GOT3 (cell line): ENCODE results near the gene PTPRR.

Experiments used
- DNase-seq: peaks from one replicate; lab custom pipeline; 2025; ENCODE audit warnings: mixed read lengths; lab: John Stamatoyannopoulos, UW

PTPRR gene

GRCh38 chr12:70645494-70646317 is 274.8 kb downstream of the PTPRR start:
- no peak for DNase-seq

DNA sequence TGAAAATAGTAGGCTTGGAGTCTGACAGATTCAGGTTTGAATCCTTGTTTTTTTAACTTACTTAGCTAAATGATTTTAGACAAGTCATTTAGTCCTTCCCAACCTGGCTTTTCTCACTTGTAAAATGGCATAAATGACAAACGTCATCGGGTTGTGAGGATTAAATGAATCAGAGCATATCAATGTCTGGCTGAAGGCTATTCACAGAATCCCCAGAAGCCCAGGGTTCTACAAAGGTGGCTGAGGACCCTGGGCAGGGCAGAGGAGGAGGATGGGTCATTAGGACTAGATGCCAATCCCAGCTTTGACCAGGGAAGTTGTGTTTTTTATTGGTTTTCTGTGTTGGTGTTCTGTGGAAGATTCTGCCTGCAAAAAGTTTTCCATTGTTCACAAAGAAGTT is 275.7 kb downstream of the PTPRR start:
- DNase-seq: no peak

GRCh38 chr12:70643939-70644338 is 276.6 kb downstream of the PTPRR start:
- DNase-seq: no peak

DNA sequence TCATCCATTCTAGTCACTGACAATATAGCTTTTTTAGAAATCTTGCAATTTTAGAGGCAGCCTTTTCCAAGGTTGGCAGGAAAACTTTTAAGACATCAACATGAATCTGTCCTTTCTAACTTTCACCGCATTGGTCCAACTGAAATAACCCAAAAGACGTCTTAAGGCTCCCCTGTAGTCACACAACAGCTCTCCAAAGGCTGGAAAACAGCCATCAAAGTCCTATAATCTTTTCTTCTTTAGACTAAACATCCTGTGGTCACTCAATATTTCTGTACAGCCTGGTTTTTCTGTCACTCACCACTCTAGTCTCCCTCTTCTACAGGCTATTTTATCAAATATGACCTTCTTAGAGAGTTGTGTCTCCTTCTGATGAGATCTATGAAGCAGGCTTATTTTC is 278.8 kb downstream of the PTPRR start:
- DNase-seq: no peak

DNA sequence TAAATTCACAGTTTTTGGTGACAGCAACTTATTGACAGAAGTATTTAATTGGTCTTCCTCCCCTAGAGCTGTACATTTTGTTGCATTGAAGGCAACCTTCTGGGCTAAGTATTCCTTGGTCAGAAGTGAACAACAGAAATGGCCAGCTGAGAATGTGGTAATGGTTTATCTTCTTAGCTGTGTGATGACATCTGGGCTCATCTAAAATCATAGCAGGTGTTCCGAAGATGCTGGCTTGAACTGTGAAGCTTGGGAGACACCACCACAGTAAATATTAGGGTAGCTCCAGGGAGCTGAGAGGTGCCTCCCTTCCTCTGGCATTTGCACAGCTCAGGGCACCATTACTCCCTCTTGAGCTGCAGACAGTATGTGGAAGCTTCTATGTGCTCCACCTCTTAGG is 279.6 kb downstream of the PTPRR start:
- no peak for DNase-seq

- no peak for DNase-seq
These were observed 281.0 kb downstream of the PTPRR start for GRCh38 chr12:70639535-70639934.

- DNase-seq: no peak
These were observed 281.7 kb downstream of the PTPRR start for GRCh38 chr12:70638639-70639360.

- DNase-seq: no peak
These were observed 283.0 kb downstream of the PTPRR start, which contains the start of gene PTPRB for GRCh38 chr12:70637303-70638085. Gene PTPRB, minus strand, starts transcription at chr12:70637429. Its CDS starts 34 bp downstream, at chr12:70637395.

DNA sequence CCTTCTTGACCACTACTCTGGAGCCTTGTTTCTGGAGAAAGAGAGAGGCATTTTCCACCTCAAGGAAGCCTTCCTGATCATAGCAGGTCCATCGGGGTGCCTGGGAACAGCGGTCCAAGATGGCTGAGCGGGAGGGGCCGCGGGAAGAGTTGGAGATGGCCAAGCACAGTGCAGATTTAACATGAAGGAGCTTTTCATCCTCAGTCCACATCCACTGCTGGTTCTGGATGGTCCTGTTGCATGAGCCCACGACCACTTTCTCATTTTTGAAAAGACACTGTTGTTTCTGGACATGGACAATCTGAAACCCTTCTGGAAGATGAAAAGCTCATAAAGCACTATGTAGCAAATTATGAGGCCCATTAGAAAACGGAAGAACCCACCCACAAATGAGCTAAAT is 284.8 kb downstream of the PTPRR start:
- DNase-seq: no peak

- no peak for DNase-seq
These were observed 291.6 kb downstream of the PTPRR start for GRCh38 chr12:70628701-70629480.

DNA sequence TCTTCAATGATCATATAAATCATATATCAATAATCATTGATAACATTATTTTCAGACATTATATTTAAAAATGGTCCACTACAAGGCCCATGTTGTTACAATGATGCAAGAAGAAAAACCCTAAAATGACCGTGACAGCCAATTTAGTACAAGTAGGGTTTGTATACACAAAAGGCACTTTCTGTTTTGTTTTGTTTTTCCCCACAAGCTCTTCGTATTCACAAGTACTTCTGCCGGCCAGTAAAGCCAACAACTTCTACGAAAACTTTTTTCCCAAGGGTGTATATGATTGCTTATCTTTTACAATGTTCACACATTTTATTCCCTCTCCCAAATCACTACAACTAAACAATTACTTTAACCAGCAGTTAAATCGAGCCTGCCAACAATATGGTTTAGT is 292.9 kb downstream of the PTPRR start:
- no peak for DNase-seq

DNA sequence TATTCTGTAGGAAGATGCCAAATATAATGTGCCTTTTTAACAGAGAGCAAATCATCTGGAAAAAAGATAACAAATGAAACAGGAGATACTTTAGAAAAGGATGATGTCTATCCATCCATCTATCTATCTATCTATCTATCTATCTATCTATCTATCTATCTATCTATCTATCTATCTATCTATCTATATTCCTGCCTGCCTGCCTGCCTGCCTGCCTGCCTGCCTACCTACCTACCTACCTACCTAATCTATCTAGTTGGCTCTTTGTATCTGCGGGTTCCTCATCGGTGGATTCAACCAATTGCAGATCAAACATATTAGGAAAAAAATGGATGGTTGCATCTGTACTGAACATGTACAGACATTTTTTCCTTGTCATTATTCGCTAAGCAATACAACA is 294.4 kb downstream of the PTPRR start:
- DNase-seq: no peak

DNA sequence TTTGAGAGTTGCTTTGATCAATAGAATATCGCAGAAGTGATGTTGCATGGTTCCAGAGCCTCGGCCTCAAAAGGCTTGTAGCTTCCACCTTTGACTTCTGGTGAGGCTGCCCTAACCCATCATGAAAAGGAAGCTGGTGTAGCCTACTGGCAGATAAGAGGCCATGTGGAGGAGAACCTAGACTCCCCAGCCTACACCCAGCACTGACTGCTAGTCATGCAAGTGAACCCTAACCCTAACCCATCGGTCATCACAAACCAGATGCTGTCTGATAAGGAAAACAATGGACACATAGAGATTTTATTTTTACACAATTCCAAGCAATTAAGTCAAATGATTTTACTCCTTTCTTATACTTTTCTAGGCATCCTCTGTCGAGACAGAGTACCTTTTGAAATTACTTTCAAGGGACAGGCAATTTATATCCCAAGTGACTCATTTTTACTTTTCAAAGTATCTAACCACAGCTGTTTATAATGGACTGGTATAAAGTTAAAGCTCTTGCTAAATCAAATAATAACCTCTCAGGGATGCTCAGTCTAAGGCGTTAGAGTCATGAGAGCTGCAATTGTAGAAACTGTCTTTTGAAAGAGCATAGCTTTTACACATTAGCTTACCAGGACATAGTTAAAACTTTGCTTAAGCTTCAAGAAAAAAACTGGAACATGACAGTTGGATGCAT is 300.9 kb downstream of the PTPRR start:
- no peak for DNase-seq

- no peak for DNase-seq
These were observed 302.2 kb downstream of the PTPRR start for GRCh38 chr12:70618371-70618770.

DNA sequence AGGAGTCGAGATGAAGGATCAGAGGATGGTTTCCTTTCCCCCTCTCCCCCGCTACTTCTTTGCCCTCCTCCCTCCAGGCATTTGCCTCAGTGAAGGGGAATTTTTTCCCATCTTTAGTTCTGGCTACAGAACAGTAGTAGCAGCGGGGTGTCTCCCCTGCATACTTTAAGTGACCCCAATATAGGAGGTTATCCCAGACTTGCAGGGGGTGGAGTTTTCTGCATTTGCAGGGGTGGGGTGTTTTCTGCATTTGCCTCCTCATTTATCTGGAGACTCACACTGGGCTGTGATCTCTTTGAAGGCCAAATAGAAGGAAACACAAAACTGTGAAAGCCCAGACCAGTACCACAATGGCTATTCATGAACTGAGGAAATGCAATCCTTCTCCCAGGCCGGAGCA is 303.1 kb downstream of the PTPRR start:
- DNase-seq: no peak

GRCh38 chr12:70615174-70615866 is 305.2 kb downstream of the PTPRR start:
- no peak for DNase-seq

DNA sequence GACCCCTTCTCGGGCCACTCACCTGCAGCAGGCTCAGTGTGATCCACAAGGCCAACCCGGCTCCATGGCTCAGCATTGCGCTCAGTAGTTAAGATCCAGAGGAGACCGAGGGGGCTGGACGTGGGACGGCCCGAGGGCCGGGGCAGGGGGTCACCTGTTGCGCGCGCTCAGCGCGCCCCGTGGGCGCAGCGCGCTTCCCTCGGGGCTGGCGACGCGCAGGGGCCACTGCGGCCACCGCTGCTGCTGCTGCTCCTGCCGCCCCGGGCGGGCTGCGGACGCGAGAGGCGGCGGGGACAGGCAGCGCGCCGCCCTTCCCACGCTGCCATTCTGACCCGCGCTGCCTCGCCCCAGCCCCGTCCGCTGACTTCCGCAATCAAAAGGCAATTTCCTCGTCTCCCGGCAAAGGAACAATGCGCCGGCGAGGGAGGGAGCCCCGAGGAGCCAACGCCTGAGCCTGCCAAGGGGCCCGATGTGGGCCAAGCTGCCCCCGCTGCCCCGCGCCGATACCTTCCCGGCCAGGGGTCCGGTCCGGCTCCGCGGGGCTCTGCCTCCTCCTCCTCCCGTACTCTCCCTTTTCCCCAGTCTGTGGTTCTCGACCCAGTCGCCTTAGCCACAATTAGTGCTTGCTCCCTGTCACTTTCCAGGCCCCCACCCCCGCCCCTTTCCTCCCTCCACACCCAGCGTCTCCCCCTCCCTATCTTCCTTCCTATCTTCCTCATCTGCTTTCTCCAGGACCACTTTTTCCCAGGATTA is 310.6 kb downstream of the PTPRR start:
- no peak for DNase-seq

GRCh38 chr12:70609203-70609602 is 311.3 kb downstream of the PTPRR start:
- DNase-seq: no peak

DNA sequence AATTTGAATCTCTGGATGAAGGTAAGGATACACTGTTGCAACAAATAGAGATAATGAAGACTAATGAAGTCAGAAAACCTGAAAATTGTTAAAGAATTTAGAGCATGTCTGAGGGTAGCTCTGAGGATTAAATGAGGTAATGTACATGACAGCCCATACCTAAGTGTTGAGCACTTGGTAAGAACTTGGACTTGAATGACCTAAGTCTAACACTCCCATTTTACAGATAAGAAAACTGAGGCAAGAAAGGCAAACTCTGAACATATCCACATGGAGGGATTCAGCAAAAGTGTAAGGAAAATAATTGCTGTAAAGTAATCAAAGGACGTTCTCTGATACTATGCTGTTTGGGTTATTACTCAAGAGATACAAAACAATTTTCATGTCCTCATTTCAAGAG is 312.4 kb downstream of the PTPRR start:
- DNase-seq: no peak

GRCh38 chr12:70607107-70607506 is 313.4 kb downstream of the PTPRR start:
- DNase-seq: no peak
